Measurements from ENCODE around the gene GHRH. TPM values are rescaled to one million over a fixed set of nuclear protein-coding genes. Genes with fewer than 3 reads are reported as not detected.
A peak's percentile ranks its signal among the peaks of the same experiment; 100 is the strongest.

GHRH gene
- total and polyA plus RNA-seq, 8 donors = not detected

- H3K27me3 ChIP-seq = no peaks in the 10 kb centered on the region
- H3K36me3 ChIP-seq = peaks cover 90 to 100% (median 100%) of the 10 kb centered on the region in 4 donors
- DNase-seq = no peak
- no peak overlapping the region for H3K4me3 ChIP-seq
- intact Hi-C loops (cut with DNase I; ENCODE audit: low total_unique reads) = no loop called here
- H3K9me3 ChIP-seq = no peaks in the 10 kb centered on the region
- H3K4me1 ChIP-seq = peaks cover 0 to 10% (median 7%) of the 10 kb centered on the region in 4 donors
- TF ChIP-seq EP300 (IDR thresholded peaks at IDR 0.05) = no peak
- TF ChIP-seq CTCF (IDR thresholded peaks at IDR 0.05) = no peak
- TF ChIP-seq POLR2A (IDR thresholded peaks at IDR 0.05) = no peak
- no peak for TF ChIP-seq POLR2AphosphoS5 (IDR thresholded peaks at IDR 0.05)
- WGBS, 5 donors = 86 to 91% (median 89%) methylated on average over 10 of the region's 10 CpGs
- H3K27ac ChIP-seq = no peak overlapping the region
Observed at GRCh38 chr20:37233548-37234253, 27.9 kb downstream of the GHRH start.

- H3K9me3 ChIP-seq = no peaks in the 10 kb centered on the region
- intact Hi-C loops (cut with DNase I; ENCODE audit: low total_unique reads) = no loop called here
- peak in 1 of 2 donors; percentile 42 for DNase-seq
- no peak overlapping the region for H3K27ac ChIP-seq
- no peak for TF ChIP-seq EP300 (IDR thresholded peaks at IDR 0.05)
- TF ChIP-seq CTCF (IDR thresholded peaks at IDR 0.05) = no peak
- no peak for TF ChIP-seq POLR2A (IDR thresholded peaks at IDR 0.05)
- TF ChIP-seq POLR2AphosphoS5 (IDR thresholded peaks at IDR 0.05) = no peak
- 91 to 96% (median 93%) methylated on average over 13 of the region's 13 CpGs for WGBS, 5 donors
- H3K4me3 ChIP-seq = no peak overlapping the region
- H3K36me3 ChIP-seq = peaks cover 96 to 100% (median 100%) of the 10 kb centered on the region in 4 donors
- H3K27me3 ChIP-seq = no peaks in the 10 kb centered on the region
- peaks cover 0 to 18% (median 11%) of the 10 kb centered on the region in 4 donors for H3K4me1 ChIP-seq
Observed at GRCh38 chr20:37231947-37232630, 29.5 kb downstream of the GHRH start.

GRCh38 chr20:37230200-37230599 is 31.4 kb downstream of the GHRH start:
- 87 to 92% (median 90%) methylated on average over 6 of the region's 6 CpGs for WGBS, 5 donors
- Histone ChIP-seq H3K4me3 (no peak overlapping the region), H3K4me1 (peaks cover 0 to 28% (median 14%) of the 10 kb centered on the region in 4 donors), H3K9me3 (no peaks in the 10 kb centered on the region), H3K27me3 (no peaks in the 10 kb centered on the region), H3K27ac (no peak overlapping the region), H3K36me3 (peaks cover 97 to 100% (median 100%) of the 10 kb centered on the region in 4 donors)
- TF ChIP-seq POLR2A (IDR thresholded peaks at IDR 0.05) (no peak), CTCF (IDR thresholded peaks at IDR 0.05) (no peak), POLR2AphosphoS5 (IDR thresholded peaks at IDR 0.05) (no peak), EP300 (IDR thresholded peaks at IDR 0.05) (no peak)
- intact Hi-C loops (cut with DNase I; ENCODE audit: low total_unique reads) = no loop called here
- DNase-seq = no peak

GRCh38 chr20:37229357-37229756 is 32.3 kb downstream of the GHRH start:
- TF ChIP-seq POLR2AphosphoS5 (IDR thresholded peaks at IDR 0.05) (no peak), EP300 (IDR thresholded peaks at IDR 0.05) (no peak), CTCF (IDR thresholded peaks at IDR 0.05) (no peak), POLR2A (IDR thresholded peaks at IDR 0.05) (no peak)
- Histone ChIP-seq H3K36me3 (peaks cover 97 to 100% (median 100%) of the 10 kb centered on the region in 4 donors), H3K27ac (no peak overlapping the region), H3K27me3 (no peaks in the 10 kb centered on the region), H3K4me1 (peaks cover 0 to 28% (median 15%) of the 10 kb centered on the region in 4 donors), H3K4me3 (no peak overlapping the region), H3K9me3 (no peaks in the 10 kb centered on the region)
- 87 to 97% (median 92%) methylated on average over 4 of the region's 4 CpGs for WGBS, 5 donors
- intact Hi-C loops (cut with DNase I; ENCODE audit: low total_unique reads) = no loop called here
- DNase-seq = no peak

All from stomach (tissue), 9 donors.